ENCODE results near the gene TMEM129.

DNA sequence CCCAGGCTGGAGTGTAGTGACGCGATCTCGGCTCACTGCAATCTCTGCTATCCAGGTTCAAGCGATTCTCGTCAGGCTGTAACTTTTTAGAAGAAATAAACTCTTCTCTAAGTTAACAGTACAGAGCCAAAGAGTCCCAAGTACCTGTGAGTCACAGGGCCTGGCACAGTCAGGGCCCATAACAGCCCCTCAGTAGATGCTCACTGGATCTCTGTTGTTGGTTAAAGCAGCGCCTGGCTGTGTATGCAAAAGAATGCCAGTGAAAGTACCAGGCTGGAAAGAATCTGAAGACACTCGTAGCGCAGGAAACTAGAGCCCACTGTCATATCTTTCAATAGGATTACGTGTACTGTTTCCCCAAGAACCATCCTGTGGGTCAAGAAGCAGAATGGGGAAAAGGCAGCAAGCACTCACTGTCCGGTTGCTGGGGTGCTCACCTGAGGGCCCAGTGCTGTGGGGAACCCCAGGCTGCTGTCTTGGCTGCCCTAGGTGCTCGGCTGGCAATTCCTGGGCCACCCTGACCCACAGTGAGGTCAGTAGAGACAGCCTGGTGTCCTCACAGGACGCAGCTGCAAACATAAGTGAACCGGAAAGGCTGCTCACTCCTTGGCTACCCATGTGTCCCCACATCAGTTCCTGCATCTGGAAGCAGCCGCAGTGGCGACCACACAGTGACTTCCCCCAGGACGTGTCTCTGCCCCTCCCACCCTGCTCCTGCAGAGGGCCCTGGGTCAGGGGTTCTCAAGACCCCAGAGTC, 5.9 kb downstream of the TMEM129 start:
- TF ChIP-seq, protein P1, sequence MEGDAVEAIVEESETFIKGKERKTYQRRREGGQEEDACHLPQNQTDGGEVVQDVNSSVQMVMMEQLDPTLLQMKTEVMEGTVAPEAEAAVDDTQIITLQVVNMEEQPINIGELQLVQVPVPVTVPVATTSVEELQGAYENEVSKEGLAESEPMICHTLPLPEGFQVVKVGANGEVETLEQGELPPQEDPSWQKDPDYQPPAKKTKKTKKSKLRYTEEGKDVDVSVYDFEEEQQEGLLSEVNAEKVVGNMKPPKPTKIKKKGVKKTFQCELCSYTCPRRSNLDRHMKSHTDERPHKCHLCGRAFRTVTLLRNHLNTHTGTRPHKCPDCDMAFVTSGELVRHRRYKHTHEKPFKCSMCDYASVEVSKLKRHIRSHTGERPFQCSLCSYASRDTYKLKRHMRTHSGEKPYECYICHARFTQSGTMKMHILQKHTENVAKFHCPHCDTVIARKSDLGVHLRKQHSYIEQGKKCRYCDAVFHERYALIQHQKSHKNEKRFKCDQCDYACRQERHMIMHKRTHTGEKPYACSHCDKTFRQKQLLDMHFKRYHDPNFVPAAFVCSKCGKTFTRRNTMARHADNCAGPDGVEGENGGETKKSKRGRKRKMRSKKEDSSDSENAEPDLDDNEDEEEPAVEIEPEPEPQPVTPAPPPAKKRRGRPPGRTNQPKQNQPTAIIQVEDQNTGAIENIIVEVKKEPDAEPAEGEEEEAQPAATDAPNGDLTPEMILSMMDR (IDR thresholded peaks at IDR 0.05), result no peak
- TF ChIP-seq POLR2A (IDR thresholded peaks at IDR 0.05), result no peak
